ENCODE data around the gene VGLL3. TPM values are rescaled to one million over a fixed set of nuclear protein-coding genes. Genes with fewer than 3 reads are reported as not detected.
"Not testable (repeated sequence)": the region's sequence is repeated elsewhere in the genome, so short reads cannot be mapped to it uniquely, and the experiment has no call there.

VGLL3 gene
- total RNA-seq, 3 donors from 2014 or later: 17.9 to 60.0 (median 48.5) TPM

DNA sequence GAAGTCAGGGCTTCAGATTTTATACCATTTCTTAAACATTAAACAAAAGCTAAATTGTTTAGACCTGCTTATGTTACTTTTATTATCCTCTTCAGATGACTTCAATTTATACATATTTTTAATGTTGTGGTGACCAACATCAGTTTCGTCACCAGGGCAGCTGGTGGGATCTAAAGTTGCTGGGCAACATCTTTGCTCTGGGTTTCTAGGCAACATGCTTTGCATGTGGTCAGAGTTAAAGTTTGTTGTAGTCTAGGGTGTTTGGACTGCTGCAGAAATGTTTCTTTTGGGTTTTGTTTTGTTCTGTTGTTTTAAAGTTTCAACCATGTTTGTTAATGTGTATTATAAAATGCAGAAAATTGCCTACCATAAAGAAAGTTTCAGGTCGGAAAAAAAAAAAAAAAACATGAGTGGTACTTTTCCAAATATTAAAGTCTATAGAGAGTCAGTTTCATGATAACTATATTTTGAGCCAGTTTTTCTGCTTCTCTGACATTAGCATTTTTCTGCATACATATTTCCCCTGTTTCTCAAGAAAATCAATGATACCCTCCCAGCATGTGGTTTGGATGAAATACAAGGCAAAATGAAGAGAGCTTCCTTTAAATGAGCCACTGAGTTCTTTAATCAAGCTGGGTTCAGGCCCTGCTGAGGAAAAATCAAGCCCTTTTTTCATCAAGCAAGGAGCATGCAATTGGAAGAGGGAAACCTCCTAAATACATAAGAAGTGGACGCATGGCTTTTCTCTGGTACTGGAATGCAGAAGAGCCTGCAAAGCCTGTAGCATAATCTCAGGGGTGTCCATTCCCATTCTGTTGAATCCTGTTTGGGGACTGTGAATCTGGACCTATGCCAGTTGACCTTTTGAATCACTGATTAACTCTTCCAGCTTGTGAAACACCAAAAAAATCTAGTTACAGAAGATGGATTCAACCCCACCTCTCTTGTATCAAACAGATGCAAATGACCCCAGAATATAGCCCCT is 35.0 kb upstream of the VGLL3 start:
- Histone ChIP-seq H3K36me3 (no peaks in the 10 kb centered on the region), H3K9me3 (no peaks in the 10 kb centered on the region), H3K4me3 (no peak overlapping the region), H3K4me1 (no peaks in the 10 kb centered on the region), H3K27me3 (no peaks in the 10 kb centered on the region), H3K27ac (no peak overlapping the region)
- intact Hi-C loops (cut with DNase I; ENCODE audit: low total_unique reads): no loop called here
- DNase-seq (ENCODE audit: low spot score in 2 of 2): no peak
- TF ChIP-seq CTCF (IDR thresholded peaks at IDR 0.05) (no peak), POLR2AphosphoS5 (IDR thresholded peaks at IDR 0.05) (no peak)

DNA sequence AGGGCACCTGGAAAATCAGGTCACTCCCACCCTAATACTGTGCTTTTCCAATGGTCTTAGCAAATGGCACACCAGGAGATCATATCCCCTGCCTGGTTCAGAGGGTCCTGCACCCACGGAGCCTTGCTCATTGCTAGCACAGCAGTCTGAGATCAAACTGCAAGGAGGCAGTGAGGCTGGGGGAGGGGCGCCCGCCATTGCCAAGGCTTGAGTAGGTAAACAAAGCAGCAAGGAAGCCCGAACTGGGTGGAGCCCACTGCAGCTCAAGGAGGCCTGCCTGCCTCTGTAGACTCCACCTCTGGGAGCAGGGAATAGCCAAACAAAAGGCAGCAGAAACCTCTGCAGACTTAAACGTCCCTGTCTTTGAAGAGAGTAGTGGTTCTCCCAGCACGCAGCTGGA is 26.4 kb upstream of the VGLL3 start:
- H3K9me3 ChIP-seq; DNase-seq (ENCODE audit: low spot score in 2 of 2); intact Hi-C loops (cut with DNase I; ENCODE audit: low total_unique reads); H3K27me3 ChIP-seq; H3K4me3 ChIP-seq; H3K4me1 ChIP-seq; H3K36me3 ChIP-seq; H3K27ac ChIP-seq: not testable (repeated sequence)

DNA sequence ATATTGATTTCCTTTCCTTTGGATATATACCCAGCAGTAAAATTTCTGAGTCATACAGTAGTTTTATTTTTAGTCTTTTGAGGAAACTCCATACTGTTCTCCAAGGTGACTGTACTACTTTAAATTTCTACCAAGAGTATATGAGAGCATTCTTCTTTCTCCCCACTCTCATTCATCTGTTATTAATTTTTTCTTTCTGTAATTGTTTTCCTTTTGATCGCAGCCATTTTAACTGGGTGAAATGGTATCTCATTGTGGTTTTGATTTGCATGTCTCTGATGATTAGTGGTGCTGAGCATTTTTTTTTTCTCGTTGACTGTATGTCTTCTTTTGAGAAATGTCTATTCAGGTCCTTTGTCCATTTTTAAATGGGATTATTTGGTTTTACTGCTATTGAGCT is 18.3 kb upstream of the VGLL3 start:
- no peaks in the 10 kb centered on the region for H3K36me3 ChIP-seq
- H3K9me3 ChIP-seq: no peaks in the 10 kb centered on the region
- TF ChIP-seq POLR2AphosphoS5 (IDR thresholded peaks at IDR 0.05) (no peak), POLR2A (IDR thresholded peaks at IDR 0.05) (no peak), CTCF (IDR thresholded peaks at IDR 0.05) (no peak)
- no peak for DNase-seq (ENCODE audit: low spot score in 2 of 2)
- H3K4me1 ChIP-seq: no peaks in the 10 kb centered on the region
- H3K4me3 ChIP-seq: no peak overlapping the region
- H3K27ac ChIP-seq: no peak overlapping the region
- H3K27me3 ChIP-seq: no peaks in the 10 kb centered on the region
- intact Hi-C loops (cut with DNase I; ENCODE audit: low total_unique reads): no loop called here

DNA sequence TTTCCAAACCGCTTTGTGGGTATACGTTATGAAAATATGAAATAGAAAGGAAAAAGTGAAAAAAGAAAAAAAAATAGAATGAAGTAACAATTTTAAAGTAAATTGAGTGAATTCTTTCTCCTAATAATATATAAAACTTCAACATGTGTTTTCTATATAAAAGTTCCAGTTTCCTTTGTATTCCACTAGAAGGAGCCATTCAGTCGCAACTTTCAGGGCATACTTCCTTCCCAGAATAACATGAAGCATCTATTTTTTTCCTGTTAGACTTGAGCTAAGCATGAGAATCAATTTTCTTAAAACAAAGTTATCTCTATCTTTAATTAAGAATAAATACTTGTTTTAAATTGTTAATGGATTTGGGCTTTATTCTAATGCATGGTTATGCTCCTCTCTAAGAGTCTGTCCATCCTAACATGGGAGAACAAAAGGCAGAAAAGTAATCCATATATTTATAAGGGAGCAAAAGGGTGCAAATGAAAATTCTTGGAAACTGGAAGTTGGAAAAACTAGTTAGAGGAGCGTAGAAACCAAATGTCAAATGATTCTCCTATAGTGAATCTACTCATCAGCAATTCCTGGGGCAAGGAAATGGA is 16.0 kb upstream of the VGLL3 start:
- TF ChIP-seq CTCF (IDR thresholded peaks at IDR 0.05): no peak
- no peak for TF ChIP-seq POLR2A (IDR thresholded peaks at IDR 0.05)
- TF ChIP-seq POLR2AphosphoS5 (IDR thresholded peaks at IDR 0.05): no peak
- H3K4me3 ChIP-seq: no peak overlapping the region
- no peaks in the 10 kb centered on the region for H3K27me3 ChIP-seq
- H3K4me1 ChIP-seq: no peaks in the 10 kb centered on the region
- no peak for DNase-seq (ENCODE audit: low spot score in 2 of 2)
- no peaks in the 10 kb centered on the region for H3K36me3 ChIP-seq
- intact Hi-C loops (cut with DNase I; ENCODE audit: low total_unique reads): no loop called here
- H3K9me3 ChIP-seq: no peaks in the 10 kb centered on the region
- H3K27ac ChIP-seq: no peak overlapping the region

GRCh38 chr3:87004883-87005282 is 13.9 kb upstream of the VGLL3 start:
- no peaks in the 10 kb centered on the region for H3K36me3 ChIP-seq
- intact Hi-C loops (cut with DNase I; ENCODE audit: low total_unique reads): no loop called here
- H3K27ac ChIP-seq: no peak overlapping the region
- H3K9me3 ChIP-seq: no peaks in the 10 kb centered on the region
- no peaks in the 10 kb centered on the region for H3K27me3 ChIP-seq
- H3K4me1 ChIP-seq: no peaks in the 10 kb centered on the region
- TF ChIP-seq POLR2A (IDR thresholded peaks at IDR 0.05) (no peak), POLR2AphosphoS5 (IDR thresholded peaks at IDR 0.05) (no peak), CTCF (IDR thresholded peaks at IDR 0.05) (no peak)
- DNase-seq (ENCODE audit: low spot score in 2 of 2): no peak
- H3K4me3 ChIP-seq: no peak overlapping the region
